GM18505 (cell line): ENCODE results near the gene SSBP4.
A peak's percentile ranks its signal among the peaks of the same experiment; 100 is the strongest.

Experiments used
- ATAC-seq: cut with Tn5 transposase; IDR thresholded peaks from one replicate; pipeline ENCODE4 v1.9.1; 2021; ENCODE audit not compliant: unreplicated experiment
- POLR2A ChIP-seq: IDR thresholded peaks from 4 replicates; pipeline ENCODE4 v1.6.1; 2011; ENCODE audit warnings: borderline replicate concordance; ENCODE audit not compliant: insufficient read depth, insufficient read length; ENCODE audit errors: extremely low read depth

SSBP4 gene

DNA sequence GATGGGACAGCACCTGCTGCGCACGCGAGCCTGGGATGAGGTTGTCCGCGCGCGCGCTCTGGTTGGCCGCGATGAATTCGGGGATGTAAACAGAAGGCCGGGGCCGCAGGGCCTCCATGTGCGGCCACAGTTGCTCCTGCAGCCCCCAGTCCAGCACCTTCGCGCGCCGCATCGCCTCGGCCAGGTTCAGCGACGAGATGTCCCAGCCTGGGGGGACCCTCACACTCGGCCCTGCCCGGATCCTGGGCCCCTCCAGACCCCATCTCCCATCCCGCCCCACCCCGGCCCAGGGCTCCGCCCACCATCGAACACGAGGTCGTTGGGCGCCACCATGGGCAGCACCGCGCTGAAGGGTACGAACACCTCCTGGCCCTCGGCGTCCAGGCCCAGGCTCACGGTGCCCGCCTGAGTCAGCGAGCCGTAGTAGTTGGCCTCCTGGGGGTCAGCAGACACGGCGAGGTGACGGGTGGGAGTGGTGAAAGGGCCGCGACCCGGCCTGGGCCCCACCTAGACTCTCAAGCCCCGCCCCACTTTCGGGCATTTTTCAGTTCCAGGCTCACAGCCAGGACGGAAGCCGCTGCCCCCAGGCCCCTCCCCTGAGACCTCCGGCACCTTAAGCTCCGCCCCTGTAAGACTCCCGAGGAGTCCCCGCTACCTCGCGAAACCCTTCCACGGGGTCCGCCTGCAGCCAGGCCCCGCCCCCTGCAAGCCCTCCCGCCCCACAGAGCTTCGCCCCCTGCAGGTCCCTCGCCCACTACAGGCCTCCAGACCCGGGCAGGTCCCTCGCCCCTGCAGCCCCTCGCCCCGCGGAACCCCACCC, 17.7 kb downstream of the SSBP4 start:
- TF ChIP-seq POLR2A = no peak
- peak; percentile 43 for ATAC-seq

- no peak for TF ChIP-seq POLR2A
- ATAC-seq = no peak
Measured at GRCh38 chr19:18437491-18438330, 18.5 kb downstream of the SSBP4 start, which contains the start of gene ISYNA1. Gene ISYNA1, minus strand, starts transcription at chr19:18438133. Its CDS starts 154 bp downstream, at chr19:18437979.

DNA sequence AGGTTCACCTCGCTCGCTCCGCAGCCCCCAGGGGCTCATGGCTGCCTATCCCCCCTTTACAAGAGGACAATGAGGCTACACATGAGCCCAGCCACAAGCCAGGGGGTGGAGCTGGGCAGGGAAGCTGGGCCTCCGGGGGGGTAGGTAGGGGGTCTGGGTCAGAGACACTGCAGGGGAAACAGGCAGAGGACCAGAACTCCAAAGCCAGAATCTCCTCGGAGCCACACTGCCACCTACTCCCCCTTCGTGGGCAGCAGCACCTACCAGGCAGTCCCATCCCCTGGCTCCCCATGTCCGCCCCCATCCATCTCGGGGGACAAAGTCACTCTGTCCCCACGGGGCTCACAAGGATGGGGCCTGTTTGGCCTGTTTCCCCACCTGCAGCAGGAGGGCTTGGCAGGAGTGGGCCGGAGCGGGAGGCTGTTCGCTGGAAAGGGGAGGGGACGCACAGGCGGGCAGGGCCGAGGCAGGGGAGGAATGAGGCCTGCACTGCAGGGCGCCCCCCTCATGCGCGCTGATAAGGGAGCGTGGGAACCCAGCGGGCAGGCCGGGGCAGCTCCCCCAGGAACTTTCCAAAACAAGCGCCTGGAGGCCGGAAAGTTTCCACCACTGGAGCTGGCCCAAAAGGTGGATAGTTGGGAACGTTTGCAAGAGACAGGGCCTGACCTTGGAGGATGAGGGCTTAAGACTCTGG, 19.3 kb downstream of the SSBP4 start:
- no peak for ATAC-seq
- no peak for TF ChIP-seq POLR2A

DNA sequence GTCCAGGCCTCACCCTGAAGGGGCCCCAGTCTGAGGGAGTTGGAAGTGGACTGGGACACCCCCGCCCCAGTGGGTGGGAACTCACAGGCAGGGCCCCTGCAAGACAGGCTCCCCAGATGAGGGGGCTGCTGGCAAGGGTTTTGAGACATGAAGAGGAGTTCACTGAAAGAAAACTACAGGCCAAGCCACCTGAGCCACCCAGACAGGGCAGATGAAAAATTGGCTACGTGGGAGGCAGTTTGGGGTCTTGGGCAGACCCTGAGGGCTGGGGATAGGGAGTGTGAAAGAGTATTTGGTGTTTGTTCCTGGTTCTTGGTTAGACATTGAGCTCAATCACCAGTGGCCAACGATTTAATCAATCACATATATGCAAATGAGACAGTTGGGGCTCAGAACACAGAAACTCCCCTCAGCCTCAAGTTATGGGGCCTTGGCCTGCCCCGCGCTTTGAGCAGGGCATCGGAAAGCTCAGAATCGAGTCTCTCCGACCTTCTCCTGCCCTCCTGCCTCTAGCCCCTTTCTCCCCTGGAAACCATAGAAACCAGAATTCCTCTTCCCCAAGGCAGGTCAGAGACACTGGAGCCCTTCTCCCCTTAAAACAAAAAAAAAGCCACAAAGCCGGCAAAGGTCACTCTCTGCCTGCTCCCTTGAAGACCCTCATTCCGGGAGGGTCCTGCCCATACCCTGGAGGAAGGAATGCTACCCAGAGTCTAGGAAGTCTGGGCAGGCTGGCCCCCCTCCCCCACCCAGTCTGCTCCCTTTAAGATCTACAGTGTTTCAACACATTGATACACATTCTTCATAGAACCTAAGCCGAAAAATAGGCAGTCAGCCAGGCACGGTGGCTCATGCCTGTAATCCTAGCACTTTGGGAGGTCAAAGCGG, 20.1 kb downstream of the SSBP4 start:
- no peak for TF ChIP-seq POLR2A
- no peak for ATAC-seq

- TF ChIP-seq POLR2A = no peak
- ATAC-seq = no peak
Measured at GRCh38 chr19:18439910-18440237, 20.7 kb downstream of the SSBP4 start.

DNA sequence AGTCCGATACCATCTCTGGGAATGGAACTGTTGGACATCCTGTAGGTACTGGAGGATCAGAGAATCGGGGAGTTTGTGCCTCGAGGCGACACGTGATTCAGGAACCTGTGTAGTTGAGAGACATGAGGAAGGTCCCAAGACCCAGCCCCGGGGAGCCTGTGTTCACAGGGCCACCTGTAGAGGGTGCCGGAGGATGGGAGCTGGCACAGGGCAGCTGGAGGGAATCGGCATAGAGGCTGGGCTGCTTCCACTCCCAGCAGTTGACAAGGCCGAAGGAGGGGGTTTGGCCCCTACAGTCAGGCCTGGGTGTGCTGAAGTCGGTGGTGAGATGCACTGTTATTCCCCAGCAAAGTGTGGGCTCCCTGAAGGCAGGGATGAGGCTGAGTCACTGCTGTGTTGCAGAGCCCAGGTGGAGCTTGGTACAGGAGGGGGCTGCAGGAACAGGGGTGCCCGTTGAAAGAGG, 21.2 kb downstream of the SSBP4 start:
- no peak for ATAC-seq
- no peak for TF ChIP-seq POLR2A

DNA sequence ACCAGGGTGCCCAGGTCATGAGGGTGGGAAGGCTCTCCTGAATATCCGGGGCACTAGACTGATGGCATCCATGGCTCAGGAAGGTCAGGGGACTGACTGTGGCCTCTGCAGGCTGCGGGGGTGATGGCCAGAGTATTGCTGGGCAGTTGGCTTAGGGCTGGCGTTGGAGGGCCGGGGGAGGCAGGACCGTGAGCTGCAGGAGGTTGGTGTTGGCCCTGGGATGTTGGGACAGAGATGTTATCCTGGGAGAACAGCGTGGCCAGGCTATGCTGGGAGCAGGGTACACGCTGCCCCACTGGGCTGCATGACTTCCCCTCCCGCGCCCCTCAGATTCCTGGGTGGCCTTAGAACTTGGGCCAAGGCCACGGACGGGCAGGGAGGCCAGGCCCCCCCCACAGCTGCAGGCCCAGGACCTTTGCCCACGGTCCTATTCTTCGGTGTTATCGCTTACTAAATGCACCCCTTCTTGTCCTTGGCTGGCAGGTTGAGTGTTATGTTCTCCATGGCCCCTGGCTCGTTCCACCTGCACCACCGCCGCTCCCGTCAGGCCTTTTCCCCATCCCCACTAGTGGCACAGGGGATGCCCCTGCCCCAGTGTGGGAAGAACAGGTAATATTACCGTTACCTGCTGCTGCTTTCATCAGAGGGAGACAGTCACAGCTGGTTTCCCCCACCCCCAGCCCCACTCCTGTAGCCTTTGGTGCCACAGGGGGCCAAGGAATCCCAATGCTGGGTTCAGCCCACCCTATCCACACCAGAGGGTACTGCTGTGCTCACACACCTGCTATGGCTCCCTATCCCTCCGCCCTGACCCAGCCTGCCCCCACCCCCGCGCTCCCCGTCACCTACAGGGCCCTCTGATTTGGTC, 22.0 kb downstream of the SSBP4 start:
- TF ChIP-seq POLR2A = peak; percentile 4
- no peak for ATAC-seq

DNA sequence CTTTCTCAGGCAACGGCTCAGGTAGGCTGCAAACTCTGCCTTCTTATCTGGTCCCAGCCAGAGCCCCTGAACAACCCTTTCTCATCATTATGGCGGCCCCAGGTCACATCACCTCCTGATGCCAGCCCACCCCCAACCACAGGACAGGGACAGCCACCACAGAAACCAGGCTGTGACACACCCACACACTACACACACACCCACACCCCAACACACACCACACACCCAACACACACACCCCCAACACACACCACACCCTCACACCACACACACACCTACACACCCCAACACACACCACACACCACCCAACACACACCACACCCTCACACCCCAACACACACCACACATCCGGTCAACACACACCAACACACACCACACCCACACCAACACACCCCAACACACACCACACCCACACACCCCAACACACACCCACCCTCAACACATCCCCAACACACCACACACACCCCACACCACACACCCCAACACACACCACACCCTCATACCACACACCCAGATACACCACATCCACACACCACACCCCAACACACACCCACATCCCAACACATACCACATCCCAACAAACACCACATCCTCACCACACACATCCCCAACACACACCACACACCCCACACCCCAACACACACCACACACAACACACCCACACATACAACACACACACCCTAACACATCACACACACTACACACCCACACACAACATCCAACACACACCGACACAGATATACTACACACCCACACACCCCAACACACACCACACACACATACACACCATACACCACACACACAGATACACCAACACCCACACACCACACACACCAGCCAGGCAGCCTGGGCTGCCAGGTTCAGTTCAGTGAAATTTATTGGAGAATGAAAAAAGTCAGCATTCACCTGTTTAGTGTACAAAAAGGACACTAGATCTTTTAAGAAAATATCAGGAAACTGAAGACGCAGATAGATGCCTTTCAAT, 22.9 kb downstream of the SSBP4 start:
- ATAC-seq = no peak
- TF ChIP-seq POLR2A = no peak

- ATAC-seq = no peak
- no peak for TF ChIP-seq POLR2A
Measured at GRCh38 chr19:18442941-18443340, 23.7 kb downstream of the SSBP4 start.

DNA sequence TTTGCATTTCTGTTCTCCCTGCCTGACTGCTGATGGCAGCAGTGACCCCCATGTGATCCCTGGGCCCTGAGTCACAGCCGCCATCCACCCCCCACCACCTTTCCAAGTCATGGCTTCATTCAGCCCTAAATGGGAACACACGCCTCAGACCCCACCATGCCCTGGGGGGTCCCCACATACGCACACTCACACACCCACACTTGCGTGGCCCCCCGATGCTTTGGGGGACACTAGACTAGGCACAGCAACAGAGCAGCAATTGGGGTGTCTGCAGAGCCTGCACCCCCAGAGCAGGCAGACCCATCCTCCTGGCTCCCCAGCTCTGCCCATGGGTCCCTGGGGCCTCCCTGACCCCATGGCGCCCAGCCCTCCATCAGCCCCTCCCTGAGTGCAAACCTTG, 24.2 kb downstream of the SSBP4 start:
- ATAC-seq = no peak
- no peak for TF ChIP-seq POLR2A

- ATAC-seq = no peak
- TF ChIP-seq POLR2A = no peak
Measured at GRCh38 chr19:18443831-18444230, 24.6 kb downstream of the SSBP4 start.
